IPS DF 6.9 (cell line): Measurements from ENCODE around the gene TP53AIP1.

ENCODE experiments used
- DNase-seq: peaks from one replicate; pipeline ENCODE4 v3.0.0-alpha.2; 2013; ENCODE audit warnings: low read depth, low spot score
- H3K27ac ChIP-seq: one replicate; pipeline ENCODE4 v1.5.1; 2013; ENCODE audit warnings: low read length, control low read depth
- H3K27me3 ChIP-seq: 2 replicates; pipeline ENCODE4 v1.6.1; 2013; ENCODE audit warnings: mild to moderate bottlenecking, low read length; ENCODE audit not compliant: control insufficient read depth, insufficient read depth
- H3K36me3 ChIP-seq: 2 replicates; pipeline ENCODE4 v1.6.1; 2013; ENCODE audit warnings: low read length; ENCODE audit not compliant: control insufficient read depth, insufficient read depth
- H3K4me1 ChIP-seq: 2 replicates; pipeline ENCODE4 v1.6.1; 2013; ENCODE audit warnings: low read length; ENCODE audit not compliant: control insufficient read depth, insufficient read depth
- H3K4me3 ChIP-seq: 2 replicates; pipeline ENCODE4 v1.5.1; 2013; ENCODE audit warnings: mild to moderate bottlenecking, low read length
- H3K9me3 ChIP-seq: 2 replicates; pipeline ENCODE4 v1.6.1; 2013; ENCODE audit warnings: low read length, inconsistent platforms; ENCODE audit not compliant: control insufficient read depth, insufficient read depth
- WGBS: extraction: QIAGEN DNeasy Blood & Tissue Kit; methylation state at CpG from one replicate; pipeline ENCODE4 v1.1.7; 2013; ENCODE audit warnings: mixed read lengths, missing lambda C conversion rate; ENCODE audit not compliant: insufficient read length, insufficient coverage; 5-methylcytosine and 5-hydroxymethylcytosine counted together

Gene TP53AIP1

GRCh38 chr11:128963744-128964325 is 21.2 kb upstream of the TP53AIP1 start:
- no CpG with 5 or more reads among the region's 3 CpGs for WGBS
- H3K9me3 ChIP-seq = no peaks in the 10 kb centered on the region
- H3K27ac ChIP-seq = no peak overlapping the region
- no peaks in the 10 kb centered on the region for H3K27me3 ChIP-seq
- DNase-seq = no peak
- no peak overlapping the region for H3K4me3 ChIP-seq
- no peaks in the 10 kb centered on the region for H3K4me1 ChIP-seq
- H3K36me3 ChIP-seq = no peaks in the 10 kb centered on the region

GRCh38 chr11:128962896-128963295 is 20.2 kb upstream of the TP53AIP1 start:
- Histone ChIP-seq H3K4me1 (no peaks in the 10 kb centered on the region), H3K36me3 (no peaks in the 10 kb centered on the region), H3K9me3 (no peaks in the 10 kb centered on the region), H3K27ac (no peak overlapping the region), H3K27me3 (no peaks in the 10 kb centered on the region), H3K4me3 (no peak overlapping the region)
- no peak for DNase-seq
- WGBS = no CpG with 5 or more reads among the region's 5 CpGs

- Histone ChIP-seq H3K9me3 (no peaks in the 10 kb centered on the region), H3K36me3 (no peaks in the 10 kb centered on the region), H3K4me3 (no peak overlapping the region), H3K27me3 (no peaks in the 10 kb centered on the region), H3K4me1 (no peaks in the 10 kb centered on the region), H3K27ac (no peak overlapping the region)
- WGBS = no CpG with 5 or more reads among the region's 2 CpGs
- no peak for DNase-seq
Observed at GRCh38 chr11:128961645-128962044, 19.0 kb upstream of the TP53AIP1 start.

GRCh38 chr11:128957202-128957482 is 14.5 kb upstream of the TP53AIP1 start:
- Histone ChIP-seq H3K36me3 (no peaks in the 10 kb centered on the region; the same call in 1 of the 2 replicates), H3K27me3 (no peaks in the 10 kb centered on the region)
- no CpG with 5 or more reads among the region's 8 CpGs for WGBS

DNA sequence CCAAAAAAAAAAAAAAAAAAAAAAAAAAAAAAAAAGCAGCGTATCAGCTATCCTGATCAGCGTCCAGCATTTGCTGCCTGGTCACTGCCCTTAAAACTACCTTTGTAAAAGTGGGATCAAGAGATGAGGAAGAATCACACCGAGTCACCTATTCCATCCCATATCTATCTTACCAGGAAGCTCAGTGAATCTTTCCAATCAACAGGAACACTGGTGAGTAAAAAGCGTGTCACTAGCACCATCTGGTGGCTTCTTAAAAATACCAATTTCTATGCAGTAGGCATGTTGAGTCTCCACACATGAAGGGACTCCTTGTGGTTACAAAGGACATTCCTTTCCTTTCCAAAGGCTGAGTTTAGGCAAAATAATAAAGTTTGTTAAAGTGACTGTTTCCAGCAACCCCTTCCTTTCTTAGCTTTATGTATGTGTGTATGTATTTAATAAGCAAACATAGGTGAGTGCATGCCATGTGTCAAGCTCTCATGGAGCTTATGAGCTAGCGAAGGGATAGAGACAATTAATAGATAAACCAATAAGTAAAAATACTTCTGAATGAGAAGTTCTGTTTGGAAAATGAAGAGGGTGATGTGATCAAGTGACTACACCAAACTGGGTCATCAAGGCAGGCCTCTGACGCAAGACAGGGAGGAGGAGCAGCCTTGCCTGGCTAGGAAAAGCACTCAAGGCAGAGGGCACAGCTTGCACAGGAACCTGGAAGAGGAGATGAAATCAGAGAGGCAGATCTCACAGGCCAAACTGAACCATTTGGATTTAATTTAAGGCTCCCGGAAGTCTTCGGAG is 13.9 kb upstream of the TP53AIP1 start:
- H3K9me3 ChIP-seq = no peaks in the 10 kb centered on the region
- no peaks in the 10 kb centered on the region for H3K27me3 ChIP-seq
- H3K4me3 ChIP-seq = no peak overlapping the region
- no CpG with 5 or more reads among the region's 8 CpGs for WGBS
- peak; percentile 55 for DNase-seq
- 0 out of 2 replicates have a peak, but pooled peaks cover 1% of the 10 kb centered on the region for H3K4me1 ChIP-seq
- H3K36me3 ChIP-seq = no peaks in the 10 kb centered on the region; the same call in 1 of the 2 replicates
- no peak overlapping the region for H3K27ac ChIP-seq

More at GRCh38 chr11:128957202-128957482, 14.5 kb upstream of the TP53AIP1 start:
- H3K27ac ChIP-seq = no peak overlapping the region
- no peak overlapping the region for H3K4me3 ChIP-seq
- H3K9me3 ChIP-seq = no peaks in the 10 kb centered on the region
- DNase-seq = no peak
- 0 out of 2 replicates have a peak, but pooled peaks cover 1% of the 10 kb centered on the region for H3K4me1 ChIP-seq

DNA sequence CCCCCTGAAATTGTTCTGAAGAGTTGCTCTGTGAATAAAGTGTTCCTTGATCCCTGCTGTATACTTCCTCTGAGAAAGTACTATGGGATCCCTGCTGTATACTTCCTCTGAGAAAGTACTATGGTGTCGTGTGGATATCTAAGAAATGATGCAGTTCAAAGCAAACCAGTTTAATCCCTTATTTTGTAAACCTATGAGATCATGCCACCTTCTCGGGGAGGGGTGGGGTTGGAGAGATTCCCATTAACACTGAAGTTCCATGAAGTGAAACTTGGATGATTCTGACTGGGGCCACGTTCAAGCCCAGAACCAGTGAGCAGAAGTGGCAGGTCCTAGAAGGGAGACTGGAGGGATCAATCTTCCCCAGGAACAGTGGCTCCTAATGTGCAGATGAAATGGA is 13.0 kb upstream of the TP53AIP1 start:
- Histone ChIP-seq H3K36me3 (no peaks in the 10 kb centered on the region; the same call in 1 of the 2 replicates), H3K27ac (no peak overlapping the region), H3K9me3 (no peaks in the 10 kb centered on the region), H3K4me1 (0 out of 2 replicates have a peak, but pooled peaks cover 1% of the 10 kb centered on the region), H3K27me3 (no peaks in the 10 kb centered on the region), H3K4me3 (no peak overlapping the region)
- WGBS = no CpG with 5 or more reads among the region's 3 CpGs
- no peak for DNase-seq

DNA sequence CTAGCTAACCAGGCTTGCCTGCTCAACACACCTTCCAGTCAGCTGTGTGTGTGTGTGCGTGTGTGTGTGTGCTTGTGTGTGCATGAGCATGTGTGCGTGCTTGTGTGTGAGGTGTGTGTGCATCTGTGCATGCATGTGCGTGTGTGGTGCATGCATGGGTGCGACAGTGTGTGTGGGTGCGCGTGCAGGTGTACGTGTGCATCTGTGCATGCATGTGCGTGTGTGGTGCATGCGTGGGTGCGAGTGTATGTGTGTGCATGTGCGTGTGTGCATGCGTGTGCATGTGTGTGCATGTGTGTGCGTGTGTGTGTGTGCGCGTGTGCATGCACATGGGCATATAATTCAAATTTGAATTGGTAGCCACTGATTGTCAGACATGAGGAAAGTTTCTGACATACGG is 10.5 kb upstream of the TP53AIP1 start:
- no CpG with 5 or more reads among the region's 16 CpGs for WGBS
- Histone ChIP-seq H3K27ac (no peak overlapping the region), H3K9me3 (no peaks in the 10 kb centered on the region), H3K4me1 (0 out of 2 replicates have a peak, but pooled peaks cover 1% of the 10 kb centered on the region), H3K4me3 (no peak overlapping the region), H3K27me3 (no peaks in the 10 kb centered on the region), H3K36me3 (no peaks in the 10 kb centered on the region; the same call in 1 of the 2 replicates)
- DNase-seq = no peak

DNA sequence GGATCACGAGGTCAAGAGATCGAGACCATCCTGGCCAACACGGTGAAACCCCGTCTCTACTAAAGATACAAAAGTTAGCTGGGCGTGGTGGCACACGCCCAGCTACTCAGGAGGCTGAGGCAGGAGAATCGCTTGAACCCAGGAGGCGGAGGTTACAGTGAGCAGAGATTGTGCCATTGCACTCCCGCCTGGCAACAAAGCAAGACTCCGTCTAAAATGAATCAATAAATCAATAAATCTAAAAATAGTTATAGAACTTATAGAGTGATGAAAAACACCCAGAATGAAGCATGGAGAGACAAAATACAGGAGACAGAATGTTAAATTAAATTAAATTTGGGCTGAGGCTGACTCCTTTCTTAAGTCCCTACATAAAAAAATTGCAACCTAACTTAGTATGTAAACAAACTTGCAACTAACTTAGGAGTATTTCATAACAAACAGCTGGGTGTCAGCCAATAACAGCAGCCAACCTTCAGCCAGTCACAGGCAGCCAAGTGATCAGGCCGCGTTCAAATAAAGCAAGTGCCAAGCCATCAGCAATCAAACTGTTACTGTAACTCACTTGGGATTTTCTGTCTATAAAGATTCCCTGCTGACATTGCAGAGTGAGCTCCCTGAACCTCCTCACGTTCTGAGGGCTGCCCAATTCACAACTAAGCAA is 7.3 kb upstream of the TP53AIP1 start:
- no peak for DNase-seq
- no peak overlapping the region for H3K27ac ChIP-seq
- no peaks in the 10 kb centered on the region for H3K9me3 ChIP-seq
- H3K4me3 ChIP-seq = no peak overlapping the region
- 0 out of 2 replicates have a peak, but pooled peaks cover 1% of the 10 kb centered on the region for H3K4me1 ChIP-seq
- H3K27me3 ChIP-seq = no peaks in the 10 kb centered on the region
- no CpG with 5 or more reads among the region's 13 CpGs for WGBS
- H3K36me3 ChIP-seq = no peaks in the 10 kb centered on the region; the same call in 1 of the 2 replicates

GRCh38 chr11:128948583-128948982 is 5.9 kb upstream of the TP53AIP1 start:
- Histone ChIP-seq H3K4me1 (0 out of 2 replicates have a peak, but pooled peaks cover 1% of the 10 kb centered on the region), H3K27ac (no peak overlapping the region), H3K9me3 (no peaks in the 10 kb centered on the region), H3K4me3 (no peak overlapping the region), H3K36me3 (no peaks in the 10 kb centered on the region; the same call in 1 of the 2 replicates), H3K27me3 (no peaks in the 10 kb centered on the region)
- no peak for DNase-seq
- no CpG with 5 or more reads among the region's 3 CpGs for WGBS

GRCh38 chr11:128947773-128948172 is 5.1 kb upstream of the TP53AIP1 start:
- no peak for DNase-seq
- H3K27ac ChIP-seq = no peak overlapping the region
- H3K27me3 ChIP-seq = no peaks in the 10 kb centered on the region
- H3K9me3 ChIP-seq = no peaks in the 10 kb centered on the region
- WGBS = no CpG with 5 or more reads among the region's 2 CpGs
- no peak overlapping the region for H3K4me3 ChIP-seq
- no peaks in the 10 kb centered on the region for H3K4me1 ChIP-seq
- H3K36me3 ChIP-seq = no peaks in the 10 kb centered on the region
